Nephron progenitor cell (in vitro differentiated cells): ENCODE data around the gene INPP5A.

Source experiments
- DNase-seq: peaks from one replicate; pipeline ENCODE4 v3.0.0; 2021
- H3K27ac Mint-ChIP-seq: 2 replicates; pipeline ENCODE4 v1.8.0; 2021; ENCODE audit warnings: mild to moderate bottlenecking, moderate library complexity, mixed read lengths
- H3K27me3 Mint-ChIP-seq: 2 replicates; pipeline ENCODE4 v1.8.0; 2021; ENCODE audit warnings: mild to moderate bottlenecking, low read depth, mixed read lengths; ENCODE audit not compliant: poor library complexity
- H3K36me3 Mint-ChIP-seq: 2 replicates; pipeline ENCODE4 v1.8.0; 2021; ENCODE audit warnings: low read depth, mixed read lengths
- H3K4me1 Mint-ChIP-seq: 2 replicates; pipeline ENCODE4 v1.8.0; 2021; ENCODE audit warnings: mixed read lengths
- H3K4me3 Mint-ChIP-seq: 2 replicates; pipeline ENCODE4 v1.8.0; 2021; ENCODE audit warnings: mild to moderate bottlenecking, moderate library complexity, mixed read lengths
- H3K9me3 Mint-ChIP-seq: 2 replicates; pipeline ENCODE4 v1.8.0; 2021; ENCODE audit warnings: mild to moderate bottlenecking, moderate library complexity, mixed read lengths
- CTCF ChIP-seq: fragments of 200-600 bp; sonication (generic); IDR thresholded peaks from 2 replicates; pipeline ENCODE4 v1.5.0; 2021; ENCODE audit warnings: antibody characterized with exemption

Gene INPP5A

GRCh38 chr10:132774181-132774901 is 236.8 kb downstream of the INPP5A start:
- no peak overlapping the region for H3K4me3 Mint-ChIP-seq
- TF ChIP-seq CTCF: no peak
- peaks cover 25% of the 10 kb centered on the region for H3K36me3 Mint-ChIP-seq
- DNase-seq: no peak
- peaks cover 7% of the 10 kb centered on the region for H3K9me3 Mint-ChIP-seq
- H3K27ac Mint-ChIP-seq: no peak overlapping the region
- H3K4me1 Mint-ChIP-seq: peaks cover 4% of the 10 kb centered on the region
- H3K27me3 Mint-ChIP-seq: peaks cover 9% of the 10 kb centered on the region

GRCh38 chr10:132774902-132775863 is 237.6 kb downstream of the INPP5A start:
- H3K27me3 Mint-ChIP-seq: peaks cover 12% of the 10 kb centered on the region
- peaks cover 7% of the 10 kb centered on the region for H3K9me3 Mint-ChIP-seq
- no peak for DNase-seq
- no peak overlapping the region for H3K4me3 Mint-ChIP-seq
- TF ChIP-seq CTCF: no peak
- peaks cover 10% of the 10 kb centered on the region for H3K4me1 Mint-ChIP-seq
- no peak overlapping the region for H3K27ac Mint-ChIP-seq
- peaks cover 24% of the 10 kb centered on the region for H3K36me3 Mint-ChIP-seq

- peaks cover 17% of the 10 kb centered on the region for H3K36me3 Mint-ChIP-seq
- peaks cover 11% of the 10 kb centered on the region for H3K4me1 Mint-ChIP-seq
- no peak for DNase-seq
- no peak for TF ChIP-seq CTCF
- H3K9me3 Mint-ChIP-seq: peaks cover 7% of the 10 kb centered on the region
- peaks cover 17% of the 10 kb centered on the region for H3K27me3 Mint-ChIP-seq
- H3K4me3 Mint-ChIP-seq: no peak overlapping the region
- H3K27ac Mint-ChIP-seq: no peak overlapping the region
These were observed 238.6 kb downstream of the INPP5A start for GRCh38 chr10:132776186-132776585.

- Mint-ChIP-seq H3K4me1 (peaks cover 11% of the 10 kb centered on the region), H3K27ac (no peak overlapping the region), H3K27me3 (peaks cover 24% of the 10 kb centered on the region), H3K9me3 (peaks cover 7% of the 10 kb centered on the region), H3K4me3 (no peak overlapping the region), H3K36me3 (peaks cover 19% of the 10 kb centered on the region)
- no peak for TF ChIP-seq CTCF
- no peak for DNase-seq
These were observed 239.2 kb downstream of the INPP5A start for GRCh38 chr10:132776821-132777220.

GRCh38 chr10:132777441-132777840 is 239.9 kb downstream of the INPP5A start:
- no peak for TF ChIP-seq CTCF
- H3K27me3 Mint-ChIP-seq: peaks cover 30% of the 10 kb centered on the region
- H3K36me3 Mint-ChIP-seq: peaks cover 21% of the 10 kb centered on the region
- peaks cover 11% of the 10 kb centered on the region for H3K4me1 Mint-ChIP-seq
- H3K9me3 Mint-ChIP-seq: peaks cover 7% of the 10 kb centered on the region
- no peak overlapping the region for H3K27ac Mint-ChIP-seq
- no peak overlapping the region for H3K4me3 Mint-ChIP-seq
- DNase-seq: no peak
